22Rv1 (cell line): ENCODE results near the gene KXD1.

Experiments
- ZFX ChIP-seq: fragments of 450-650 bp; IDR thresholded peaks from 2 replicates; pipeline ENCODE4 v1.6.1; 2017; ENCODE audit warnings: antibody characterized with exemption, borderline replicate concordance
- TF ChIP-seq, protein P1 (sequence below): fragments of 450-650 bp; IDR thresholded peaks from 2 replicates; pipeline ENCODE4 v1.5.1; 2017; ENCODE audit warnings: mild to moderate bottlenecking

DNA sequence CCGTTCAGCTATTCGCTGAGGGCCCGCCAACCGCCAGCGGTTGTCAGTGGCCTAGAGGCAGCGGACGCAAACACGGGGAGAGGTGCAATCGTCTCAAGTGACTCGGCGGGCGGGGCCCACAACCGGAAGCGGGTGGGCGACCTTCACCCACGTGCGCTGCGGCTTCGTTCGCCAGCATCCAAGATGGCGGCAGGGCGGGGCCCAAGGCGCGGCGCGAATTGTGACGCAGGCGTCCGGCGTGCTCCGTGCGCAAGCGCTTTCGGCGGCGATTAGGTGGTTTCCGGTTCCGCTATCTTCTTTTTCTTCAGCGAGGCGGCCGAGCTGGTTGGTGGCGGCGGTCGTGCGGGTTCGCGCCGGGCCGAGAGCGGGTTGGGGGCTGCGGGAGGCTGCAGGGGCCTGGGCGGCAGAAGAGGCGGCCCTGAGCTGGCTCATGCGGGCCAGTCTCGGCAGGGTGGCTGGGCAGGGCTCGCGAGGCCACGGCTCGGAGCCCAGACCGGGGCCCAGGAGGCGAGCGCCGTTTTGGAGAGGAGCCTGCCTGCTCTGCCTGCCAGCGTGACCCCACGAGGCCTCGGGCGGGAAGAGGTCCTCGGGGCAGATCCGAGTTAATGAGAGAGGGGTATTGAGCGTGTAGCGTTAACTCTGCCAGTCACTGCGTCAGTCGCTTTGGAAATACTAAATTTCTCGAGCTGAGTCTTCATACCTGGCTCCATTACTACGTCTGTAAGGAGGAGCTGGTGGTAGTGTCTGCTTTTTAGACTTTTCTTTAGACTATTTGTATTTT, 14.1 kb downstream of the KXD1 start, which contains the start of gene UBA52:
- TF ChIP-seq, protein P1, sequence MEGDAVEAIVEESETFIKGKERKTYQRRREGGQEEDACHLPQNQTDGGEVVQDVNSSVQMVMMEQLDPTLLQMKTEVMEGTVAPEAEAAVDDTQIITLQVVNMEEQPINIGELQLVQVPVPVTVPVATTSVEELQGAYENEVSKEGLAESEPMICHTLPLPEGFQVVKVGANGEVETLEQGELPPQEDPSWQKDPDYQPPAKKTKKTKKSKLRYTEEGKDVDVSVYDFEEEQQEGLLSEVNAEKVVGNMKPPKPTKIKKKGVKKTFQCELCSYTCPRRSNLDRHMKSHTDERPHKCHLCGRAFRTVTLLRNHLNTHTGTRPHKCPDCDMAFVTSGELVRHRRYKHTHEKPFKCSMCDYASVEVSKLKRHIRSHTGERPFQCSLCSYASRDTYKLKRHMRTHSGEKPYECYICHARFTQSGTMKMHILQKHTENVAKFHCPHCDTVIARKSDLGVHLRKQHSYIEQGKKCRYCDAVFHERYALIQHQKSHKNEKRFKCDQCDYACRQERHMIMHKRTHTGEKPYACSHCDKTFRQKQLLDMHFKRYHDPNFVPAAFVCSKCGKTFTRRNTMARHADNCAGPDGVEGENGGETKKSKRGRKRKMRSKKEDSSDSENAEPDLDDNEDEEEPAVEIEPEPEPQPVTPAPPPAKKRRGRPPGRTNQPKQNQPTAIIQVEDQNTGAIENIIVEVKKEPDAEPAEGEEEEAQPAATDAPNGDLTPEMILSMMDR: no peak
- TF ChIP-seq ZFX: no peak
